Skeletal muscle cell (primary cell): ENCODE data around the gene ZNF789.
A peak's percentile ranks its signal among the peaks of the same experiment; 100 is the strongest.

Experiments used
- DNase-seq: peaks from one replicate; pipeline ENCODE4 v3.0.0-alpha.2; 2010; ENCODE audit warnings: low read depth
- H3K4me3 ChIP-seq: 2 replicates; pipeline ENCODE4 v1.5.1; 2011; ENCODE audit warnings: low read depth, mild to moderate bottlenecking, control low read depth, low read length, moderate library complexity

ZNF789 gene

GRCh38 chr7:99457050-99457649, 15.5 kb upstream of the ZNF789 start:
- DNase-seq, result no peak
- no peak overlapping the region for H3K4me3 ChIP-seq

- no peak overlapping the region for H3K4me3 ChIP-seq
- no peak for DNase-seq
Measured at GRCh38 chr7:99457650-99458493, 14.8 kb upstream of the ZNF789 start.

GRCh38 chr7:99459087-99459486, 13.6 kb upstream of the ZNF789 start:
- H3K4me3 ChIP-seq, result no peak overlapping the region
- DNase-seq, result no peak

- no peak overlapping the region for H3K4me3 ChIP-seq
- DNase-seq, result no peak
Measured at GRCh38 chr7:99460651-99461050, 12.0 kb upstream of the ZNF789 start.

- no peak for DNase-seq
- H3K4me3 ChIP-seq, result no peak overlapping the region
Measured at GRCh38 chr7:99461221-99461620, 11.5 kb upstream of the ZNF789 start.

- H3K4me3 ChIP-seq, result peak overlapping the region; percentile 87
- DNase-seq, result no peak
Measured at GRCh38 chr7:99465421-99465768, 7.3 kb upstream of the ZNF789 start.

GRCh38 chr7:99468336-99468918, 4.3 kb upstream of the ZNF789 start:
- no peak overlapping the region for H3K4me3 ChIP-seq
- no peak for DNase-seq

- DNase-seq, result no peak
- H3K4me3 ChIP-seq, result no peak overlapping the region
Measured at GRCh38 chr7:99469381-99470065, 3.2 kb upstream of the ZNF789 start.

- peak; percentile 35 for DNase-seq
- H3K4me3 ChIP-seq, result peak overlapping the region; percentile 97
Measured at GRCh38 chr7:99473315-99473596, 566 bp downstream of the ZNF789 start.

GRCh38 chr7:99476107-99476506, 3.4 kb downstream of the ZNF789 start:
- H3K4me3 ChIP-seq, result no peak overlapping the region
- no peak for DNase-seq

- no peak for DNase-seq
- no peak overlapping the region for H3K4me3 ChIP-seq
Measured at GRCh38 chr7:99478464-99479440, 6.1 kb downstream of the ZNF789 start.

GRCh38 chr7:99485094-99485493, 12.4 kb downstream of the ZNF789 start:
- H3K4me3 ChIP-seq, result no peak overlapping the region
- no peak for DNase-seq

GRCh38 chr7:99489235-99489634, 16.5 kb downstream of the ZNF789 start:
- DNase-seq, result no peak
- H3K4me3 ChIP-seq, result no peak overlapping the region

- no peak for DNase-seq
- H3K4me3 ChIP-seq, result no peak overlapping the region
Measured at GRCh38 chr7:99490878-99491277, 18.2 kb downstream of the ZNF789 start.

- no peak for DNase-seq
- no peak overlapping the region for H3K4me3 ChIP-seq
Measured at GRCh38 chr7:99493823-99494222, 21.1 kb downstream of the ZNF789 start.

- H3K4me3 ChIP-seq, result peak overlapping the region; percentile 98
- DNase-seq, result no peak
Measured at GRCh38 chr7:99497766-99498545, 25.3 kb downstream of the ZNF789 start.

GRCh38 chr7:99498546-99498944, 25.9 kb downstream of the ZNF789 start:
- no peak for DNase-seq
- peak overlapping the region; percentile 98 for H3K4me3 ChIP-seq

GRCh38 chr7:99499371-99499720, 26.7 kb downstream of the ZNF789 start:
- no peak for DNase-seq
- peak overlapping the region; percentile 98 for H3K4me3 ChIP-seq
